Skeletal muscle satellite cell (primary cell): Measurements from ENCODE around the gene SATB2.

ENCODE experiments used
- H3K27me3 ChIP-seq: 2 replicates; pipeline ENCODE4 v1.7.0; 2013; ENCODE audit warnings: low read length; ENCODE audit not compliant: control insufficient read depth, insufficient read depth
- H3K36me3 ChIP-seq: 2 replicates; pipeline ENCODE4 v1.7.0; 2013; ENCODE audit warnings: mild to moderate bottlenecking, control low read depth, low read length; ENCODE audit not compliant: insufficient read depth
- H3K4me1 ChIP-seq: 2 replicates; pipeline ENCODE4 v1.7.0; 2013; ENCODE audit warnings: low read length; ENCODE audit not compliant: control insufficient read depth, insufficient read depth
- H3K4me2 ChIP-seq: 2 replicates; pipeline ENCODE4 v1.7.0; 2013; ENCODE audit warnings: mild to moderate bottlenecking, low read length
- H3K4me3 ChIP-seq: 2 replicates; pipeline ENCODE4 v1.7.0; 2013; ENCODE audit warnings: low read length
- H3K9ac ChIP-seq: 2 replicates; pipeline ENCODE4 v1.7.0; 2013; ENCODE audit warnings: mild to moderate bottlenecking, low read depth, low read length, moderate library complexity
- H3K9me3 ChIP-seq: replicated peaks from 2 replicates; pipeline ENCODE4 v1.7.0; 2013; ENCODE audit warnings: mild to moderate bottlenecking, control low read depth, low read length

The SATB2 gene

GRCh38 chr2:199310771-199311585 is 146.8 kb downstream of the SATB2 start:
- H3K36me3 ChIP-seq: peaks cover 7% of the 10 kb centered on the region
- H3K9ac ChIP-seq: no peak overlapping the region

GRCh38 chr2:199309973-199310372 is 147.8 kb downstream of the SATB2 start:
- no peak overlapping the region for H3K4me2 ChIP-seq
- H3K4me1 ChIP-seq: peaks cover 12% of the 10 kb centered on the region
- no peaks in the 10 kb centered on the region for H3K9me3 ChIP-seq
- H3K9ac ChIP-seq: no peak overlapping the region
- no peak overlapping the region for H3K4me3 ChIP-seq
- peaks cover 7% of the 10 kb centered on the region for H3K36me3 ChIP-seq
- no peaks in the 10 kb centered on the region for H3K27me3 ChIP-seq

More at GRCh38 chr2:199310771-199311585, 146.8 kb downstream of the SATB2 start:
- peaks cover 16% of the 10 kb centered on the region for H3K4me1 ChIP-seq
- H3K4me2 ChIP-seq: no peak overlapping the region
- no peaks in the 10 kb centered on the region for H3K27me3 ChIP-seq
- no peak overlapping the region for H3K4me3 ChIP-seq
- no peaks in the 10 kb centered on the region for H3K9me3 ChIP-seq

- H3K4me3 ChIP-seq: no peak overlapping the region
- H3K4me1 ChIP-seq: peaks cover 15% of the 10 kb centered on the region
- H3K9me3 ChIP-seq: no peaks in the 10 kb centered on the region
- H3K4me2 ChIP-seq: no peak overlapping the region
- H3K27me3 ChIP-seq: no peaks in the 10 kb centered on the region
- H3K36me3 ChIP-seq: peaks cover 7% of the 10 kb centered on the region
- H3K9ac ChIP-seq: no peak overlapping the region
Measured at GRCh38 chr2:199309411-199309810, 148.3 kb downstream of the SATB2 start.

DNA sequence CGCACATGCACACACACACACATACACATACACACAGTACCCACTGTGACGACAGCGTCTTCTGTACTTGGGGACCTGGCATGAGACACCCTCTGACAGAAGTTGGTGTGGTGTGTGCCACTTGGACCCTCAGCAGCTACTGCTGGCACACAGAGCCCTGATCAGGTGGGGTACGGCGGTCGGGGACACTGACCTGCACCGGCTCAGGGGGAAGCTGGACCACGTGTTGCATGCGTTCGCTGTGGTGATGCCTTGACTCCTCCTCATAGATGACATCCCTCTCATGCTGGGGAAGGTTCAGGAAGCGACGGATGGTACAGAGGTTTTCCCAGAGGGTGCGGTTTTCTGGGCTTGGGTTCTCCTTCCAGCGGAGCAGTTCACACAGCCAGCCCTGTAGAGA is 149.2 kb downstream of the SATB2 start:
- H3K4me3 ChIP-seq: no peak overlapping the region
- H3K9ac ChIP-seq: no peak overlapping the region
- peaks cover 21% of the 10 kb centered on the region for H3K4me1 ChIP-seq
- no peaks in the 10 kb centered on the region for H3K27me3 ChIP-seq
- H3K9me3 ChIP-seq: no peaks in the 10 kb centered on the region
- H3K4me2 ChIP-seq: no peak overlapping the region
- H3K36me3 ChIP-seq: peaks cover 7% of the 10 kb centered on the region

DNA sequence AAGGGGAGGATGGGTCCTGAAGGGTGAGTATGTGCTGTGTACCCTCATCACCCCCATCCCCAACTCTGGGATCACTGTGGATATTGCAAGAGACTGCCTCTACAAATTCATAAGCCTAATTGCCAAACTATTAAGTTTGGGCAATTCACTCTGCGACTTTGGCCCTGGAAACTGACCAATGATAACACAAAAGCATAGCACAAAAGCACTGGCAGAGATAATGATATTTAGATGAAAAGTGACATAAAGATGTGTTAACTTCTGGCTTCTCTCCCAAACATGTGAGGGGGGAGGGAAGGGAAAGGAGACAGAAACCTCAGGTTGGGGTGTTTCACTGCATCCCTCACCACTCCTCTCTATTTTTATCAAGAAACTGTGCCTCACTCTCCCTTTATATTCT is 150.3 kb downstream of the SATB2 start:
- Histone ChIP-seq H3K4me2 (no peak overlapping the region), H3K4me3 (no peak overlapping the region), H3K4me1 (peaks cover 32% of the 10 kb centered on the region), H3K27me3 (no peaks in the 10 kb centered on the region), H3K9me3 (no peaks in the 10 kb centered on the region), H3K36me3 (peaks cover 7% of the 10 kb centered on the region), H3K9ac (no peak overlapping the region)

DNA sequence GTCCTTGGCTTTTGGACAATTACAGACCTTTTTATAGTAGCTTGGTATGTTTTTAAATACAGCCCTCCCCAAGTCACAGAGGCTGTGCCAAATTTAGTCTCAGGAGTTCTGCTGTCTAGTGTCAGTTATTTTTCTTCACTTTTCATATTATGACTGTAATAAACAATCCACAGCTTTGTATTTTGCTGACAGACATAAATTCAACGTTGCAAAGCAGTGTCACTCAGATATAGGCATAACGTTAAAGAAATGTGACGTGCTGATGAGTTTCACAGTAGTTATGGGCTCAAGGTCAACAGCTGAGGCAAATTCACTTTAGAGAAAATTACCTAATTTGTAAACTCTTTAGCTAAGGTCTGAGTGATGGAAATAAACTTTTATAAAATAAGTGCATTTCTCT is 151.6 kb downstream of the SATB2 start:
- Histone ChIP-seq H3K36me3 (peaks cover 7% of the 10 kb centered on the region), H3K4me1 (peaks cover 33% of the 10 kb centered on the region), H3K9me3 (no peaks in the 10 kb centered on the region), H3K4me2 (no peak overlapping the region), H3K9ac (no peak overlapping the region), H3K4me3 (no peak overlapping the region), H3K27me3 (no peaks in the 10 kb centered on the region)

- Histone ChIP-seq H3K27me3 (no peaks in the 10 kb centered on the region), H3K4me2 (peak overlapping the region; percentile 62), H3K9ac (peak overlapping the region; percentile 74), H3K4me1 (peaks cover 27% of the 10 kb centered on the region), H3K36me3 (peaks cover 5% of the 10 kb centered on the region), H3K9me3 (no peaks in the 10 kb centered on the region), H3K4me3 (peak overlapping the region; percentile 1)
Measured at GRCh38 chr2:199303728-199304177, 154.0 kb downstream of the SATB2 start.

DNA sequence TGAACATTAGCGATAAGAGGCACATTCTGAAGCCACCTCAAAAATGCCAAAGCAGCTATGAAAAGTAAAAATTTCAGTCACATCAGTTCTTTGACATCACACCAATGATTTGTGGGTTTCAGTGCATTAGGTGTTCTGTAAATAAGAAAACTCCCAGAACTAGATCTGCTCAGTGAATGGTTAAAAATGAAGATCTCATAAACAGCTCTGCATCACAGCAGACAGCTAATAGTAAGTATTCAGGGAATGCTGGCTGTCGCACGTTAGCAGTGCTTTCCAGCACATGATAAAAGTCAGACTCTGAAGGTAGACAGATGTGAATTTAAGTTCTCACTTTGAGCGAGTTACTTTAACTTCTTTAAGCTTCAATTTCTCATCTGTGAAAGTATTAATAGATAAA is 154.9 kb downstream of the SATB2 start:
- H3K4me3 ChIP-seq: no peak overlapping the region
- H3K9me3 ChIP-seq: no peaks in the 10 kb centered on the region
- H3K27me3 ChIP-seq: no peaks in the 10 kb centered on the region
- H3K9ac ChIP-seq: peak overlapping the region; percentile 74
- H3K4me1 ChIP-seq: peaks cover 27% of the 10 kb centered on the region
- H3K36me3 ChIP-seq: no peaks in the 10 kb centered on the region
- H3K4me2 ChIP-seq: peak overlapping the region; percentile 62

DNA sequence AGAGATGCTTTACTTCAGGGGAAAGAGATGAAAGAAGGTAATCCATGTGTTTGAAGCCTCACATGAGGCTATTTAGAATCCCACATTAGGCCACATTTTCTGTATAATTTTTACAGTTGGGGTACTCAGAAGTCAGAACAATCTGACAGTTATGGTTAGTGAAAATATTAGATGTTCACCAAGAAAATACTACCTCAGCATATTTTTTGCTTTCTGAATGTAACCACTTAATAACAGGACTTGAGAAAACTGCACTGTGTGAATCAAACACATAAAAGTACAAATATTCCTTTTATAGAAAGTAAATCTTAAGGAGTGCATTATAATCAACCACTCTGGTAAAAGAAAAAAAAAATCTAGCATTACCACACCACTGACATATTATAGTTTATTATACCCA is 169.3 kb downstream of the SATB2 start:
- no peaks in the 10 kb centered on the region for H3K27me3 ChIP-seq
- H3K4me1 ChIP-seq: no peaks in the 10 kb centered on the region
- no peak overlapping the region for H3K9ac ChIP-seq
- no peaks in the 10 kb centered on the region for H3K36me3 ChIP-seq
- H3K4me2 ChIP-seq: no peak overlapping the region
- no peak overlapping the region for H3K4me3 ChIP-seq
- H3K9me3 ChIP-seq: no peaks in the 10 kb centered on the region

DNA sequence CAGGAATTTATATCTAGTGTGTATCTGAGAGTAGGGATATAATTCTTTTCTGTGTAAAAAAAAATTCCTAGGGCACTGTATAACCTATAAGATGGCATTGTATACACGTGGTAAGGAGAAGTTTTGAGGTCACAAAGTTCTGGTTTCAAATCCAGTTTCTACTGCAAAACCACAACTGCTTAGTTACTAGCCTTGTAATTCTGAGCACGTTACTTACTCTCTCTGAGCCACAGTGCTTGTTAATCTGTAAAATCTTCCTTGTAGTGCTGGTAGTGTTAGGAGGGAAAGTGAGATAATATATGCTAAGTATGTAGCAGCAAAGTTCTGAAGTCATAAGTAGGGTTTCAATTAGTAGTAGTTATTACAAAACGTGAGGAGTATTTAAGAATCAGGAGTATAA is 175.4 kb downstream of the SATB2 start:
- Histone ChIP-seq H3K9me3 (no peaks in the 10 kb centered on the region), H3K27me3 (no peaks in the 10 kb centered on the region), H3K4me3 (no peak overlapping the region), H3K4me1 (peaks cover 5% of the 10 kb centered on the region), H3K9ac (no peak overlapping the region), H3K36me3 (no peaks in the 10 kb centered on the region), H3K4me2 (no peak overlapping the region)

- Histone ChIP-seq H3K9ac (no peak overlapping the region), H3K4me2 (no peak overlapping the region), H3K9me3 (no peaks in the 10 kb centered on the region), H3K27me3 (no peaks in the 10 kb centered on the region), H3K4me3 (no peak overlapping the region), H3K4me1 (peaks cover 5% of the 10 kb centered on the region), H3K36me3 (no peaks in the 10 kb centered on the region)
Measured at GRCh38 chr2:199279146-199279545, 178.6 kb downstream of the SATB2 start.

DNA sequence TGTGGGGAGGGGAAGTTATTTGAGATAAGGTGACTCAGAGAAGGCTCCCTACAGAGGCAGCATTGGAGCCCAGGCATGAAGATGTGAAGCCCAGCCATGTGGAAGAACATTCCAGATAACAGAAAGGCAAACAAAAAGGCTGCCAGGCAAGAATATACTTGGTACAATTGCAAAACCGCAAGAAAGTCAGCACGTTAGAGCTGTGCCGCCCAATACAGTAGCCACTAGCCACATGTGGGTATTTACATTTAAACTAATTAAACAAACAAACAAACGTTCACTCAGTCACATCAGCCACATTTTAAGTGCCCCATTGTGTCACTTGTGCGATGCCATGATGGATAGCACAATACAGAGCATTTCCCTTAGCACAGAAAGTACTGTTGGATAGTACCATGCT is 179.6 kb downstream of the SATB2 start:
- Histone ChIP-seq H3K27me3 (no peaks in the 10 kb centered on the region), H3K9ac (no peak overlapping the region), H3K4me2 (no peak overlapping the region), H3K4me3 (no peak overlapping the region), H3K4me1 (peaks cover 8% of the 10 kb centered on the region), H3K9me3 (no peaks in the 10 kb centered on the region), H3K36me3 (no peaks in the 10 kb centered on the region)
